Islet of Langerhans (tissue), 1 donor: ENCODE results near the gene NTM.

Experiments used
- FAIRE-seq: peaks from one replicate; lab custom pipeline; 2011; peaks lifted over from hg19 to GRCh38; lab: Jason Lieb, UNC

The NTM gene

GRCh38 chr11:132379540-132379939 is 1009.1 kb downstream of the NTM start:
- no peak for FAIRE-seq
